AG20443 (cell line): ENCODE measurements around the gene TMPRSS13.
"Not testable (repeated sequence)": the region's sequence is repeated elsewhere in the genome, so short reads cannot be mapped to it uniquely, and the experiment has no call there.

Source experiments
- DNase-seq: peaks from one replicate; pipeline ENCODE4 v3.0.0; 2012; ENCODE audit warnings: low spot score, mixed read lengths

Gene TMPRSS13

GRCh38 chr11:117872975-117873827, 56.0 kb downstream of the TMPRSS13 start:
- no peak for DNase-seq

- no peak for DNase-seq
These were observed 56.7 kb downstream of the TMPRSS13 start for GRCh38 chr11:117872420-117872961.

GRCh38 chr11:117871784-117872183, 57.4 kb downstream of the TMPRSS13 start:
- DNase-seq, result no peak

GRCh38 chr11:117871160-117871559, 58.0 kb downstream of the TMPRSS13 start:
- DNase-seq, result no peak

- DNase-seq, result peak; percentile 4
These were observed 58.9 kb downstream of the TMPRSS13 start for GRCh38 chr11:117870103-117870952.

- DNase-seq, result no peak
These were observed 59.6 kb downstream of the TMPRSS13 start for GRCh38 chr11:117869604-117870003.

GRCh38 chr11:117868815-117869561, 60.2 kb downstream of the TMPRSS13 start:
- no peak for DNase-seq

- DNase-seq, result no peak
These were observed 61.1 kb downstream of the TMPRSS13 start for GRCh38 chr11:117868088-117868487.

GRCh38 chr11:117866526-117866925, 62.7 kb downstream of the TMPRSS13 start:
- DNase-seq, result no peak

- DNase-seq, result not testable (repeated sequence)
These were observed 63.7 kb downstream of the TMPRSS13 start for GRCh38 chr11:117865546-117865945.

GRCh38 chr11:117863383-117863782, 65.8 kb downstream of the TMPRSS13 start:
- no peak for DNase-seq

- DNase-seq, result no peak
These were observed 66.4 kb downstream of the TMPRSS13 start for GRCh38 chr11:117862753-117863152.

- DNase-seq, result no peak
These were observed 67.0 kb downstream of the TMPRSS13 start for GRCh38 chr11:117862019-117862725.

GRCh38 chr11:117861151-117862018, 67.8 kb downstream of the TMPRSS13 start:
- DNase-seq, result no peak

- DNase-seq, result no peak
These were observed 69.1 kb downstream of the TMPRSS13 start for GRCh38 chr11:117860139-117860538.

- DNase-seq, result no peak
These were observed 69.6 kb downstream of the TMPRSS13 start for GRCh38 chr11:117859488-117860112.

GRCh38 chr11:117859061-117859460, 70.1 kb downstream of the TMPRSS13 start:
- no peak for DNase-seq

GRCh38 chr11:117857734-117858414, 71.3 kb downstream of the TMPRSS13 start:
- no peak for DNase-seq
